GM12878 (cell line): ENCODE data around the gene ESR2. TPM values are rescaled to one million over a fixed set of nuclear protein-coding genes. Genes with fewer than 3 reads are reported as not detected.

Experiments
- ATAC-seq: fragments of 200-7000 bp; cut with Tn5 transposase; 3 replicates; pipeline ENCODE4 v1.9.1; 2020; ENCODE audit warnings: mild to moderate bottlenecking, moderate library complexity
- BruUV-seq: library from RNA; stranded (reverse); fragments of 400-500 nt; replicated peaks from 2 replicates; lab custom pipeline; 2021; lab: Mats Ljungman, UMichigan
- CTCF ChIA-PET: fragments of 300-600 bp; sonication (Branson Sonifier 250); formaldehyde crosslinking; extraction: SDS; loops from one replicate; lab custom pipeline; 2021; ENCODE audit warnings: inconsistent platforms; lab: Yijun Ruan, JAX
- POLR2A ChIA-PET: fragments of 350-600 bp; formaldehyde crosslinking; extraction: SDS; loops from one replicate; lab custom pipeline; 2021; ENCODE audit warnings: inconsistent platforms; lab: Charles Lee
- RAD21 ChIA-PET: fragments of 300-600 bp; sonication (Branson Sonifier 250); formaldehyde crosslinking; loops from one replicate; lab custom pipeline; 2023; ENCODE audit warnings: antibody characterized with exemption; ENCODE audit not compliant: unreplicated experiment; lab: Charles Lee
- SMC1A ChIA-PET: fragments of 300-600 bp; sonication (Branson Sonifier 250); formaldehyde crosslinking; loops from one replicate; lab custom pipeline; 2023; ENCODE audit not compliant: unreplicated experiment, uncharacterized antibody; lab: Charles Lee
- DNase-seq: peaks from one replicate; pipeline ENCODE4 v3.0.0-alpha.2; 2011; ENCODE audit warnings: low read depth, low spot score
- FAIRE-seq: peaks from 3 replicates; lab custom pipeline; 2011; peaks lifted over from hg19 to GRCh38; lab: Jason Lieb, UNC
- H2AFZ ChIP-seq: 2 replicates; pipeline ENCODE4 v1.6.0; 2011; ENCODE audit warnings: low read depth, low read length, control low read depth; ENCODE audit not compliant: control insufficient read depth
- H3K27ac ChIP-seq: 2 replicates; pipeline ENCODE4 v1.5.1; 2011; ENCODE audit warnings: control low read depth; ENCODE audit not compliant: control insufficient read depth, insufficient read depth
- H3K27me3 ChIP-seq, 2 experiments: replicated peaks in 1 of 2; 2 replicates each; pipeline versions ENCODE4 v1.6.0 to v1.6.1; 2011; ENCODE audit warnings: low read length in 1 of 2; ENCODE audit not compliant: control insufficient read depth in 2 of 2, insufficient read depth in 2 of 2
- H3K36me3 ChIP-seq, 2 experiments: 2 replicates each; pipeline ENCODE4 v1.5.1; 2011; ENCODE audit warnings: low read length in 1 of 2; ENCODE audit not compliant: control insufficient read depth in 2 of 2, insufficient read depth in 2 of 2
- H3K4me1 ChIP-seq: 2 replicates; pipeline ENCODE4 v1.6.1; 2011; ENCODE audit warnings: mild to moderate bottlenecking, low read length, moderate library complexity, mixed read lengths; ENCODE audit not compliant: control insufficient read depth, insufficient read depth
- H3K4me2 ChIP-seq: 2 replicates; pipeline ENCODE4 v1.6.0; 2011; ENCODE audit warnings: control low read depth; ENCODE audit not compliant: control insufficient read depth, insufficient read depth
- H3K4me3 ChIP-seq: fragments of 200-600 bp; sonication (generic); 2 replicates; pipeline ENCODE4 v1.5.1; 2016
- H3K79me2 ChIP-seq: 2 replicates; pipeline ENCODE4 v1.6.0; 2011; ENCODE audit warnings: low read length; ENCODE audit not compliant: control insufficient read depth, insufficient read depth
- H3K9ac ChIP-seq: 2 replicates; pipeline ENCODE4 v1.8.0; 2011; ENCODE audit warnings: low read length, control low read depth, mixed read lengths; ENCODE audit not compliant: control insufficient read depth, insufficient read depth
- H3K9me3 ChIP-seq: replicated peaks from 3 replicates; pipeline ENCODE4 v1.5.1; 2011; ENCODE audit warnings: mild to moderate bottlenecking, low read length; ENCODE audit not compliant: control insufficient read depth, insufficient read depth
- H4K20me1 ChIP-seq: 2 replicates; pipeline ENCODE4 v1.6.0; 2011; ENCODE audit not compliant: control insufficient read depth, insufficient read depth
- CREB1 ChIP-seq: IDR thresholded peaks from 2 replicates; pipeline ENCODE4 v1.6.1; 2012; ENCODE audit warnings: low read depth, mild to moderate bottlenecking, inconsistent platforms
- E2F8 ChIP-seq: fragments of 450-650 bp; IDR thresholded peaks from 2 replicates; pipeline ENCODE4 v1.6.1; 2018; ENCODE audit warnings: mild to moderate bottlenecking, low read depth, moderate library complexity; ENCODE audit not compliant: partially characterized antibody
- FOXM1 ChIP-seq: IDR thresholded peaks from 2 replicates; pipeline ENCODE4 v1.6.1; 2012; ENCODE audit warnings: low read depth, mild to moderate bottlenecking, inconsistent platforms, low read length, moderate library complexity
- HDAC6 ChIP-seq: fragments of 200-600 bp; sonication (generic); IDR thresholded peaks from one replicate; pipeline ENCODE4 v1.8.0; 2017; ENCODE audit warnings: antibody characterized with exemption; ENCODE audit not compliant: unreplicated experiment
- HDGF ChIP-seq: fragments of 450-650 bp; IDR thresholded peaks from 2 replicates; pipeline ENCODE4 v1.6.1; 2016; ENCODE audit warnings: antibody characterized with exemption
- MYB ChIP-seq: fragments of 150-350 bp; IDR thresholded peaks from 2 replicates; pipeline ENCODE4 v1.6.1; 2014; ENCODE audit warnings: mild to moderate bottlenecking, low read depth, low read length, borderline replicate concordance
- NFIC ChIP-seq: IDR thresholded peaks from 2 replicates; pipeline ENCODE4 v1.6.1; 2012; ENCODE audit warnings: low read depth, mild to moderate bottlenecking, inconsistent platforms, low read length, moderate library complexity
- SMAD1 ChIP-seq: fragments of 450-650 bp; IDR thresholded peaks from 2 replicates; pipeline ENCODE4 v1.6.1; 2018; ENCODE audit warnings: mild to moderate bottlenecking, low read depth; ENCODE audit not compliant: partially characterized antibody
- TCF7 ChIP-seq: IDR thresholded peaks from 2 replicates; pipeline ENCODE4 v1.6.1; 2014; ENCODE audit warnings: antibody characterized with exemption, borderline replicate concordance
- ZNF274 ChIP-seq: IDR thresholded peaks from one replicate; pipeline ENCODE4 v1.8.0; 2011; ENCODE audit not compliant: insufficient read length, insufficient read depth
- WGBS: methylation state at CpG from one replicate; pipeline ENCODE4 v1.1.6; 2016; ENCODE audit warnings: low lambda C conversion rate; ENCODE audit not compliant: insufficient replicate concordance, insufficient coverage; ENCODE audit errors: missing lambda C conversion rate; 5-methylcytosine and 5-hydroxymethylcytosine counted together
- in situ Hi-C: fragments of 300-500 bp; cut with MboI; formaldehyde crosslinking; loops from 9 replicates; pipeline ENCODE4 v1.14.3; 2018; ENCODE audit warnings: mixed read lengths
- intact Hi-C: fragments of 100-400 bp; cut with micrococcal nuclease; formaldehyde crosslinking; loops from one replicate; pipeline ENCODE4 v1.14.2; 2022; ENCODE audit not compliant: unreplicated experiment
- polyA plus RNA-seq, 11 experiments: library from polyadenylated mRNA; depleted of rRNA in 4 of 11; unstranded in 6 of 11; stranded (reverse) in 5 of 11; fragments of >200 nt; fragmentation: Nextera tagmentation in 4 of 11; fragmentation: Illumina TruSeq in 1 of 11; extraction: Ambion mirVana in 4 of 11; extraction: Trizol in 1 of 11; gene quantifications; 1 replicate in 1 of 11; 2 replicates in 10 of 11; pipeline versions ENCODE4 v1.2.1 to v1.2.3, GENCODE V29; 2011 to 2016; ENCODE audit warnings: inconsistent platforms in 2 of 11, missing spikeins in 2 of 11, low read depth in 1 of 11
- total RNA-seq, 4 experiments: library from RNA; depleted of rRNA in 3 of 4; stranded (reverse); fragments of >200 nt in 3 of 4; fragmentation: Illumina TruSeq in 1 of 4; extraction: Trizol in 1 of 4; gene quantifications; 2 replicates each; pipeline versions ENCODE4 v1.2.1 to v1.2.3, GENCODE V29; 2013 to 2021
- TF ChIP-seq, protein P1 (sequence below): IDR thresholded peaks from 2 replicates; pipeline ENCODE4 v1.6.1; 2012; ENCODE audit warnings: mild to moderate bottlenecking, low read depth, low read length

ESR2 gene
- total and polyA plus RNA-seq, 10 of the 15 experiments (the other 5 are each of a cell fraction or from before 2014, with no cell fraction given) = 0.29 to 2.6 (median 0.81) TPM

GRCh38 chr14:64060199-64060545 is 234.0 kb downstream of the ESR2 start:
- SMC1A ChIA-PET = interaction anchor here (0.7 to 1.1 kb wide), 3 partner anchors 49 to 260 kb away, joined by 3 read pairs; no protein-coding TSS in a partner anchor
- no peak for ATAC-seq
- no peak for DNase-seq
- in situ Hi-C loops (no loop called here), intact Hi-C loops (loop anchor here (10.0 kb wide), 1 partner anchor 235 kb away; the partner anchor contains the start of gene ESR2)
- CTCF ChIA-PET = interaction anchor here (0.9 to 3.6 kb wide), 6 partner anchors 18 to 243 kb away, joined by 3 to 25 read pairs (median 4); partner anchors contain the start of gene ESR2
- no peak for FAIRE-seq
- TF ChIP-seq, protein P1, sequence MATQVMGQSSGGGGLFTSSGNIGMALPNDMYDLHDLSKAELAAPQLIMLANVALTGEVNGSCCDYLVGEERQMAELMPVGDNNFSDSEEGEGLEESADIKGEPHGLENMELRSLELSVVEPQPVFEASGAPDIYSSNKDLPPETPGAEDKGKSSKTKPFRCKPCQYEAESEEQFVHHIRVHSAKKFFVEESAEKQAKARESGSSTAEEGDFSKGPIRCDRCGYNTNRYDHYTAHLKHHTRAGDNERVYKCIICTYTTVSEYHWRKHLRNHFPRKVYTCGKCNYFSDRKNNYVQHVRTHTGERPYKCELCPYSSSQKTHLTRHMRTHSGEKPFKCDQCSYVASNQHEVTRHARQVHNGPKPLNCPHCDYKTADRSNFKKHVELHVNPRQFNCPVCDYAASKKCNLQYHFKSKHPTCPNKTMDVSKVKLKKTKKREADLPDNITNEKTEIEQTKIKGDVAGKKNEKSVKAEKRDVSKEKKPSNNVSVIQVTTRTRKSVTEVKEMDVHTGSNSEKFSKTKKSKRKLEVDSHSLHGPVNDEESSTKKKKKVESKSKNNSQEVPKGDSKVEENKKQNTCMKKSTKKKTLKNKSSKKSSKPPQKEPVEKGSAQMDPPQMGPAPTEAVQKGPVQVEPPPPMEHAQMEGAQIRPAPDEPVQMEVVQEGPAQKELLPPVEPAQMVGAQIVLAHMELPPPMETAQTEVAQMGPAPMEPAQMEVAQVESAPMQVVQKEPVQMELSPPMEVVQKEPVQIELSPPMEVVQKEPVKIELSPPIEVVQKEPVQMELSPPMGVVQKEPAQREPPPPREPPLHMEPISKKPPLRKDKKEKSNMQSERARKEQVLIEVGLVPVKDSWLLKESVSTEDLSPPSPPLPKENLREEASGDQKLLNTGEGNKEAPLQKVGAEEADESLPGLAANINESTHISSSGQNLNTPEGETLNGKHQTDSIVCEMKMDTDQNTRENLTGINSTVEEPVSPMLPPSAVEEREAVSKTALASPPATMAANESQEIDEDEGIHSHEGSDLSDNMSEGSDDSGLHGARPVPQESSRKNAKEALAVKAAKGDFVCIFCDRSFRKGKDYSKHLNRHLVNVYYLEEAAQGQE = no peak
- TF ChIP-seq HDAC6 = no peak
- TF ChIP-seq SMAD1 = no peak
- no peak for TF ChIP-seq CREB1
- no peak for TF ChIP-seq ZNF274
- no peak for TF ChIP-seq NFIC
- TF ChIP-seq TCF7 = no peak
- no peak for TF ChIP-seq FOXM1
- no peak for TF ChIP-seq MYB
- no peak for TF ChIP-seq E2F8
- TF ChIP-seq HDGF = no peak
- Histone ChIP-seq H3K27me3 (no peaks in the 10 kb centered on the region), H3K36me3 (peaks cover 0 to 2% of the 10 kb centered on the region in 2 experiments; a peak in 1 of 4 replicates), H3K79me2 (no peaks in the 10 kb centered on the region), H4K20me1 (no peaks in the 10 kb centered on the region), H3K4me2 (no peak overlapping the region), H3K9ac (no peak overlapping the region), H3K4me1 (no peaks in the 10 kb centered on the region), H3K4me3 (no peak overlapping the region), H2AFZ (no peak overlapping the region), H3K27ac (no peak overlapping the region), H3K9me3 (no peaks in the 10 kb centered on the region)
- POLR2A ChIA-PET = no interaction called here
- WGBS = 50% methylated on average over 1 of the region's 1 CpG
- RAD21 ChIA-PET = interaction anchor here (0.5 to 1.7 kb wide), 3 partner anchors 235 to 237 kb away, joined by 3 to 5 read pairs (median 3); no protein-coding TSS in a partner anchor
- BruUV-seq = no TSS peak
